ENCODE data around the gene ATF7.
"Not testable (repeated sequence)": the region's sequence is repeated elsewhere in the genome, so short reads cannot be mapped to it uniquely, and the experiment has no call there.

The ATF7 gene

GRCh38 chr12:53499266-53500141, 126.7 kb downstream of the ATF7 start, which contains the start of gene MAP3K12:
Gene MAP3K12 (minus strand): TSS chr12:53499458. CDS start chr12:53487391, 12,067 bp downstream.
- DNase-seq, result peak; percentile 14

- no peak for DNase-seq
Observed at GRCh38 chr12:53498235-53498630, 127.9 kb downstream of the ATF7 start.

- no peak for DNase-seq
Observed at GRCh38 chr12:53497461-53497860, 128.7 kb downstream of the ATF7 start.

GRCh38 chr12:53496752-53497032, 129.5 kb downstream of the ATF7 start:
- no peak for DNase-seq

- DNase-seq, result no peak
Observed at GRCh38 chr12:53495903-53496751, 130.1 kb downstream of the ATF7 start.

- no peak for DNase-seq
Observed at GRCh38 chr12:53493610-53494391, 132.4 kb downstream of the ATF7 start.

GRCh38 chr12:53492830-53493609, 133.2 kb downstream of the ATF7 start:
- DNase-seq, result peak; percentile 70

- DNase-seq, result no peak
Observed at GRCh38 chr12:53492188-53492587, 134.0 kb downstream of the ATF7 start.

GRCh38 chr12:53489242-53489864, 136.8 kb downstream of the ATF7 start:
- no peak for DNase-seq

- no peak for DNase-seq
Observed at GRCh38 chr12:53486736-53487487, 139.3 kb downstream of the ATF7 start.

- no peak for DNase-seq
Observed at GRCh38 chr12:53485955-53486735, 140.0 kb downstream of the ATF7 start.

GRCh38 chr12:53484686-53485575, 141.3 kb downstream of the ATF7 start:
- DNase-seq, result no peak

- DNase-seq, result no peak
Observed at GRCh38 chr12:53483979-53484377, 142.2 kb downstream of the ATF7 start.

GRCh38 chr12:53483225-53483978, 142.8 kb downstream of the ATF7 start:
- no peak for DNase-seq

GRCh38 chr12:53482626-53483168, 143.5 kb downstream of the ATF7 start:
- DNase-seq, result no peak

GRCh38 chr12:53481939-53482586, 144.1 kb downstream of the ATF7 start:
- DNase-seq, result no peak

- DNase-seq, result not testable (repeated sequence)
Observed at GRCh38 chr12:53481458-53481857, 144.7 kb downstream of the ATF7 start.
